NAMALWA (cell line): ENCODE results near the gene TMEM181.
A peak's percentile ranks its signal among the peaks of the same experiment; 100 is the strongest.
"Not testable (repeated sequence)": the region's sequence is repeated elsewhere in the genome, so short reads cannot be mapped to it uniquely, and the experiment has no call there.

Experiments used
- DNase-seq: peaks from one replicate; pipeline ENCODE4 v3.0.0-alpha.2; 2015; ENCODE audit warnings: low spot score

TMEM181 gene, protein sequence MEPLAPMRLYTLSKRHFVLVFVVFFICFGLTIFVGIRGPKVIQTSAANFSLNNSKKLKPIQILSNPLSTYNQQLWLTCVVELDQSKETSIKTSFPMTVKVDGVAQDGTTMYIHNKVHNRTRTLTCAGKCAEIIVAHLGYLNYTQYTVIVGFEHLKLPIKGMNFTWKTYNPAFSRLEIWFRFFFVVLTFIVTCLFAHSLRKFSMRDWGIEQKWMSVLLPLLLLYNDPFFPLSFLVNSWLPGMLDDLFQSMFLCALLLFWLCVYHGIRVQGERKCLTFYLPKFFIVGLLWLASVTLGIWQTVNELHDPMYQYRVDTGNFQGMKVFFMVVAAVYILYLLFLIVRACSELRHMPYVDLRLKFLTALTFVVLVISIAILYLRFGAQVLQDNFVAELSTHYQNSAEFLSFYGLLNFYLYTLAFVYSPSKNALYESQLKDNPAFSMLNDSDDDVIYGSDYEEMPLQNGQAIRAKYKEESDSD

GRCh38 chr6:158559895-158560835 lies at the start of gene TMEM181:
TSS of gene TMEM181 (plus strand) at chr6:158560091. CDS start at chr6:158560225, 134 bp downstream.
- DNase-seq = peak; percentile 88

DNA sequence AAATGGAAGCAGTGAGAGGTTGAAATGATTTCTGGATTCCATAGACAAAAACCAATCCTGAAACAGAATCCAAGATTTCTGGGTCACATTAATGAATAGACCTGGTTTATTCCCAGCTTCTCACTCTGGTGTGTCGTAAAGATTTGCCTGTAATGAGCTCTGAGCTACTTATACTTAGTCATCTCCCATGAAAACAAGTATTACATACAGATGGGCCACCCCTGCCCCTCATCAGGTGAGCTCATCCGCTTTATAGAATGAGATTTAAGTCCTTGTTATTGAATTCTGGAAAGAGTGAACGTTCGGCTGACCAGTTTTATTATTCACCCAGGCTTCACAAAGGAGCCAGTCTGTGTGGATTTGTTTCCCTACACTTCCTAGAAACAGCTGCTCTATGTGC lies 47.1 kb upstream of the TMEM181 start:
- no peak for DNase-seq

DNA sequence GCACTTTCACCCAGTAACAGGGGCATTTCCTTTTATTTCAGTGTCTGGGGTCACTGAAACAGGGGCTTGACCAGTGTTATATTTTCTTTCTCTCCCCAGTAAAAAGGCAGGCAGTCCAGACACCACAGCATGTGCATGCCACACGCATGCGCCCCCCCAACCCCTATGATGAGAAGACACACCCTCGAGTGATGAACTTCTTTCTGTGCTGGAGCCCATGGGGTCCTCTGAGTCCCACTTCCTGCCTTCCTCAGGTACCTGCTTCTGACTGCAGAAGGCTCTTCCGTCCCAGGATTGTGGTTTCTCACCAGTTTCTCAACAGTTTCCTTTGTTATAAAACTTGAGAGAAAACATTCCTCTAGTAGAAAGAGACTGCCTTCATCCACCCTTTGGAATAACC lies 45.7 kb upstream of the TMEM181 start:
- no peak for DNase-seq

DNA sequence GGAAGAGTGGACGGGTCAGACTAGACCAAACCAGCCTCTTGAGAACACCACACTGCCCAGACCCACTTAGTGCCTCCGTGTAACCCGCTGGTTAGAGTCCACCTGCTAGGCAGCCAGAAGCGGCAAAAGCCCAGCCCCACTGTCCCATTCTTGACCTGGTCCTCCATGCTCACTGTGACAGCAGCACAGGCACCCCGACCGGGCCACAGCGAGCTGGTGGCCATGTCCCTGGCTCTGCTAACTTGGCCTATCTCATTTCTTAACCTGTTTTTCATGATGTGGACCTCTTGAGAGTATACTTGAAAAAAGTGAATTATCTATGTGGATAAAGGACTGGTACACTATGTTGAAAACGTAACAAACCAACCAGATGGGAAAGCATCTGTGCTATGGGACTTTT lies 44.9 kb upstream of the TMEM181 start:
- no peak for DNase-seq

DNA sequence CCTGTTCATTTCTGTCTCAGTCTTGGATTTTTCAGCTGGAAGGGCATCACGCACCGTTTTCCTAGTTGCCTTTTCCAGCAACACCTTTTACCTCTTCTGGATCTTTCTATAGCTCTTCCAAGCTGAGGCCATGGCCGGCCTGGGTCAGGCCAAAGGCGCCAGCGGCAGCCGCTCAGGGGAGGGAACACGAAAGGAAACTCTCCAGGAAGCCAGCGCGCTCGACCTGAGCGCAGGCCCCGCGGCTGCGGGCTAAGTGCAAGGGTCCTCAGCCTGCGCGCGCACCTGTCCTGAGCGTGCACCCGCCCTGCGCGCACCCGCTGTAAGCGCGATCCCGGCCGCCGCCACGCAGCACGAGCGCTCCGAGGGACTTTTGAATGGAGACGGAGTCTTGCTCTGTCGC lies 43.8 kb upstream of the TMEM181 start:
- no peak for DNase-seq

GRCh38 chr6:158517038-158517437 lies 42.9 kb upstream of the TMEM181 start:
- no peak for DNase-seq

- DNase-seq = peak; percentile 32
Observed at GRCh38 chr6:158517581-158517980, 42.3 kb upstream of the TMEM181 start.

GRCh38 chr6:158518191-158519127 lies 41.4 kb upstream of the TMEM181 start:
- peak; percentile 87 for DNase-seq

- DNase-seq = no peak
Observed at GRCh38 chr6:158519300-158519699, 40.6 kb upstream of the TMEM181 start.

- no peak for DNase-seq
Observed at GRCh38 chr6:158519761-158520160, 40.1 kb upstream of the TMEM181 start.

- DNase-seq = not testable (repeated sequence)
Observed at GRCh38 chr6:158520975-158521374, 38.9 kb upstream of the TMEM181 start.

GRCh38 chr6:158521759-158522158 lies 38.1 kb upstream of the TMEM181 start:
- DNase-seq = no peak

DNA sequence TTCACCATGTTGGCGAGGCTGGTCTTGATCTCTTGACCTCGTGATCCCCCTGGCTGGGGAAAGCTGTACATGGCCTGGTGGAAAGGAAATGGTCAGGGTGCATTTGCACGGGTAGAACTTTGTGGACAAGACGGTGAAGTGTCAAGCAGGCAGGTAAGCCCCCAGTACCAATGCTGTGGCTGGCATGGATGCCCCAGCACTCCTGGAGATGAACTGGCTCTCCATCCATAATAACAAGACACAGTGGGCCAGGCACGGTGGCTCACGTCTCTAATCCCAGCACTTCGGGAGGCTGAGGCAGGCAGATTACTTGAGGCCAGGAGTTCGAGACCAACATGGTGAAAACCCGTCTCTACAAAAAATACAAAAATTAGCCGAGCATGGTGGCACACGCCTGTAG lies 37.3 kb upstream of the TMEM181 start:
- no peak for DNase-seq

GRCh38 chr6:158524311-158524710 lies 35.6 kb upstream of the TMEM181 start:
- DNase-seq = no peak

GRCh38 chr6:158527858-158528257 lies 32.0 kb upstream of the TMEM181 start:
- not testable (repeated sequence) for DNase-seq

- DNase-seq = no peak
Observed at GRCh38 chr6:158528826-158529225, 31.1 kb upstream of the TMEM181 start.

DNA sequence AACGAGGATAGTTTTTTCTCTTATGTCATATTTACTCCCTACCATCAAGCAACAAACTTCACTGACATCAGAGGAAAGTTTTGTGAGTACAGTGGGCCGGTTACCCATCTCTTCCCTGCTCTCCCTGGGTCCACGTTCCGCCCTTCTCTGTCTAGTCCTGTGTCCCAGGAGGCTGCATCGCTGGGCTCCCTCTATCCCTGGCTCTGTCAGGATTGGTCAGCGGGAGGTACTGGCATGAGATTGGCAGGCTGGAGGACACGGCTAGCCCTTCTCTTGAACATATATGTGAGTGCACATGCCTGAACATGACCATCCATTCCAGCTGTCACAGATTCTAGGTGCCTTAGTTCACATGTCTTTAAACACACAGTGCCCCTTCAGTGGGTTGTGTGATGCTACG lies 30.3 kb upstream of the TMEM181 start:
- DNase-seq = no peak

- DNase-seq = no peak
Observed at GRCh38 chr6:158531566-158531965, 28.3 kb upstream of the TMEM181 start.

DNA sequence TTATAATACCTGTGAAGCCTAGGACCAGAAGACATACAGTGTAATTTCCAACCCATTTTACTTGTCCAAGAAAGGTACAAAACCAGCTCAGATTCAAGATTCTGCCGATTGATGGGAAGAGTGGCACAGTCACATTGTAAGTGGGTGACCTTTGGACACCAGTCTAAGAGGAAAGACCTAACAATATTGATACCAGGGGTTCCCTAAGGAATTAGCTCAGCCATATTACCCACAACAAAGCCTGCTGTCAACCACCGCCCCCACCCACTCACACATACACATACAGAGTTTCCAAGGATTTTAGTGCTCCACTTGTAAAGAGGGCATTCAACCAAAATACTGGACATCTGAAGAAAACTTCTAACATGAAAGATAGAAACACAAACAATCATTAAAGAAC lies 27.9 kb upstream of the TMEM181 start:
- no peak for DNase-seq

- DNase-seq = peak; percentile 43
Observed at GRCh38 chr6:158536084-158536890, 23.6 kb upstream of the TMEM181 start.
